RWPE2 (cell line): ENCODE data around the gene UBALD1.

ENCODE experiments used
- ATAC-seq: fragments of 200-7000 bp; cut with Tn5 transposase; 3 replicates; pipeline ENCODE4 v1.9.1; 2021; ENCODE audit warnings: low read depth
- DNase-seq: peaks from one replicate; pipeline ENCODE4 v3.0.0-alpha.2; 2020; ENCODE audit warnings: low spot score
- H3K27ac ChIP-seq: fragments of 450-650 bp; 2 replicates; pipeline ENCODE4 v1.5.1; 2017; ENCODE audit warnings: mild to moderate bottlenecking; ENCODE audit not compliant: poor library complexity, severe bottlenecking
- H3K27me3 ChIP-seq: fragments of 250-450 bp; sonication (Bioruptor Pico); 2 replicates; pipeline ENCODE4 v1.5.1; 2021; ENCODE audit warnings: mild to moderate bottlenecking, moderate library complexity; ENCODE audit not compliant: insufficient read depth, poor library complexity, severe bottlenecking
- H3K36me3 ChIP-seq: fragments of 250-450 bp; sonication (Bioruptor Pico); 2 replicates; pipeline ENCODE4 v1.5.1; 2020; ENCODE audit warnings: low read depth, mild to moderate bottlenecking, moderate library complexity
- H3K4me1 ChIP-seq: fragments of 250-450 bp; sonication (Bioruptor Pico); 2 replicates; pipeline ENCODE4 v1.5.1; 2021; ENCODE audit warnings: mild to moderate bottlenecking, moderate library complexity; ENCODE audit not compliant: insufficient read depth, poor library complexity, severe bottlenecking
- H3K4me3 ChIP-seq: fragments of 250-450 bp; sonication (Bioruptor Pico); 2 replicates; pipeline ENCODE4 v1.5.1; 2021; ENCODE audit warnings: mild to moderate bottlenecking, moderate library complexity; ENCODE audit not compliant: severe bottlenecking
- H3K9me3 ChIP-seq: fragments of 250-450 bp; sonication (Bioruptor Pico); 2 replicates; pipeline ENCODE4 v1.5.1; 2021; ENCODE audit warnings: mild to moderate bottlenecking, moderate library complexity; ENCODE audit not compliant: severe bottlenecking
- CTCF ChIP-seq: fragments of 450-650 bp; IDR thresholded peaks from one replicate; pipeline ENCODE4 v1.5.1; 2017; ENCODE audit warnings: mild to moderate bottlenecking, moderate library complexity; ENCODE audit not compliant: poor library complexity, severe bottlenecking

The UBALD1 gene

GRCh38 chr16:4613636-4614570, 785 bp downstream of the UBALD1 start:
- Histone ChIP-seq H3K4me3 (peak overlapping the region; percentile 93), H3K27me3 (no peaks in the 10 kb centered on the region), H3K27ac (peak overlapping the region; percentile 64), H3K9me3 (no peaks in the 10 kb centered on the region), H3K36me3 (no peaks in the 10 kb centered on the region), H3K4me1 (peaks cover 17% of the 10 kb centered on the region)
- no peak for TF ChIP-seq CTCF
- DNase-seq (no peak), ATAC-seq (0 out of 3 replicates have a peak, but pooled peaks have one; percentile 0)

- Histone ChIP-seq H3K36me3 (no peaks in the 10 kb centered on the region), H3K27me3 (no peaks in the 10 kb centered on the region), H3K27ac (peak overlapping the region; percentile 64), H3K9me3 (no peaks in the 10 kb centered on the region), H3K4me1 (peaks cover 10% of the 10 kb centered on the region), H3K4me3 (peak overlapping the region; percentile 93)
- no peak for TF ChIP-seq CTCF
- ATAC-seq, result 0 out of 3 replicates have a peak, but pooled peaks have one; percentile 2
- no peak for DNase-seq
These were observed 1.6 kb downstream of the UBALD1 start for GRCh38 chr16:4612977-4613635.

- DNase-seq, result no peak
- Histone ChIP-seq H3K36me3 (no peaks in the 10 kb centered on the region), H3K4me1 (peaks cover 10% of the 10 kb centered on the region), H3K27me3 (no peaks in the 10 kb centered on the region), H3K9me3 (no peaks in the 10 kb centered on the region), H3K27ac (peak overlapping the region; percentile 64), H3K4me3 (no peak overlapping the region)
- no peak for ATAC-seq
- no peak for TF ChIP-seq CTCF
These were observed 2.2 kb downstream of the UBALD1 start for GRCh38 chr16:4612474-4612931.

GRCh38 chr16:4611337-4612021, 3.2 kb downstream of the UBALD1 start:
- Histone ChIP-seq H3K27me3 (no peaks in the 10 kb centered on the region), H3K4me1 (peaks cover 6% of the 10 kb centered on the region), H3K36me3 (no peaks in the 10 kb centered on the region), H3K9me3 (no peaks in the 10 kb centered on the region), H3K27ac (peak overlapping the region; percentile 64), H3K4me3 (no peak overlapping the region)
- no peak for ATAC-seq
- no peak for DNase-seq
- TF ChIP-seq CTCF, result no peak
